Measurements from ENCODE around the gene COMMD9.

DNA sequence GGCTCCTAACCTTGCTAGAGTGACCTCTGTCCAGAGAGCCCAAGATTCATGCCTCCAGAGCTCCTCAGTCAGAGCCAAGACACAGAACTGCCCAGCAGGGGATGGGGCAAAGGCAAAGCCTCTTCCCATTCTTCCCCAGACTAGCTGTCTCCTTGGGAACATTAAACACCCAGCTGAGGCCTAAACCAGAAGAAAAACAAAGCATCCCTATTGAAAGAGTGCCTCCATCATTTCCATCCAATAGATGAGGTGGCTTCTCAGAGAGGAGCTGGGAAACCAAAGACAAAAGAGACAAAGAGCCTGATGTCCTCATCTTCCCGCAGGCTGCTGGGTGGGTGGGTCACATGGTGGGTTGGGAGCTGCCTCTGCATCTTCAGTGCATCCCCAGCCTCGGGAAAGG is 37.4 kb downstream of the COMMD9 start:
- no peak for TF ChIP-seq EZH2 (IDR thresholded peaks at IDR 0.05; ENCODE audit: low read length, missing control alignments)
- TF ChIP-seq, protein P1, sequence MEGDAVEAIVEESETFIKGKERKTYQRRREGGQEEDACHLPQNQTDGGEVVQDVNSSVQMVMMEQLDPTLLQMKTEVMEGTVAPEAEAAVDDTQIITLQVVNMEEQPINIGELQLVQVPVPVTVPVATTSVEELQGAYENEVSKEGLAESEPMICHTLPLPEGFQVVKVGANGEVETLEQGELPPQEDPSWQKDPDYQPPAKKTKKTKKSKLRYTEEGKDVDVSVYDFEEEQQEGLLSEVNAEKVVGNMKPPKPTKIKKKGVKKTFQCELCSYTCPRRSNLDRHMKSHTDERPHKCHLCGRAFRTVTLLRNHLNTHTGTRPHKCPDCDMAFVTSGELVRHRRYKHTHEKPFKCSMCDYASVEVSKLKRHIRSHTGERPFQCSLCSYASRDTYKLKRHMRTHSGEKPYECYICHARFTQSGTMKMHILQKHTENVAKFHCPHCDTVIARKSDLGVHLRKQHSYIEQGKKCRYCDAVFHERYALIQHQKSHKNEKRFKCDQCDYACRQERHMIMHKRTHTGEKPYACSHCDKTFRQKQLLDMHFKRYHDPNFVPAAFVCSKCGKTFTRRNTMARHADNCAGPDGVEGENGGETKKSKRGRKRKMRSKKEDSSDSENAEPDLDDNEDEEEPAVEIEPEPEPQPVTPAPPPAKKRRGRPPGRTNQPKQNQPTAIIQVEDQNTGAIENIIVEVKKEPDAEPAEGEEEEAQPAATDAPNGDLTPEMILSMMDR (conservative IDR thresholded peaks at IDR 0.05 in 1 of 2, IDR thresholded peaks at IDR 0.05 in 1 of 2; ENCODE audit: low read depth in 1 of 2, low read length in 2 of 2) = no peak
